NCI-H82 treated with DMSO at 0.1 percent for 48 hours (cell line): ENCODE measurements around the gene SKOR2.
A peak's percentile ranks its signal among the peaks of the same experiment; 100 is the strongest.
"Not testable (repeated sequence)": the region's sequence is repeated elsewhere in the genome, so short reads cannot be mapped to it uniquely, and the experiment has no call there.

Experiments used
- DNase-seq: peaks from one replicate; lab custom pipeline; 2025; ENCODE audit not compliant: unreplicated experiment; lab: John Stamatoyannopoulos, UW

SKOR2 gene

DNA sequence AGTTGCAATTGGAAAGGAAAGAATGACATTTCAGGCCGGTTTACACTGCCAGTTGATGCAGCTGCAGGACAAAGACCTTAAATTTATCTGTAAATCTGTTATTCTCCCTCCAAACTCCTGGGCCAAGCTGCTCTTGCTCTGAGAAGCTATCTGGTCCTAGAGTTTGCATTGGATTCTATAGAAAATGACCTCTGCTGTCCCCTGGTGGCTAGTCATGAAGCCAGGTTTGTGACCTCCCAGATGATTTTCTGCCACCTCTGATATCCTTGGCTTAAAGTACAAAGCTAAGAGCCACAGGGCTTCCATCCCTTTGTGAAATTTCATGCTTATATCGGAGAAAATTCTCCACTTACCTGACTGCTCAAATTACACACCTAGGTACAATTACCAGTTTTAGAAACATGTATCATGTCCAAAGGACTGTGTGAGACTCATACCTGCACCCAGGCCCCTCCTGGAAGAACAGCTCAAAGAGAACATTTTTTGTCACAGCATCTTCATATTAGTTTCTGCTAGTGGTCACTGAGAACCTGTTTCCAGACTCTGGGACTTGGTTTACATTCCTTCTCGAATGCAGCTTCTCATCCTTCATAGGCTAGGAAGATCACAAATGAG, 46.4 kb downstream of the SKOR2 start:
- DNase-seq: peak; percentile 15

GRCh38 chr18:47203626-47204464, 47.6 kb downstream of the SKOR2 start:
- no peak for DNase-seq

DNA sequence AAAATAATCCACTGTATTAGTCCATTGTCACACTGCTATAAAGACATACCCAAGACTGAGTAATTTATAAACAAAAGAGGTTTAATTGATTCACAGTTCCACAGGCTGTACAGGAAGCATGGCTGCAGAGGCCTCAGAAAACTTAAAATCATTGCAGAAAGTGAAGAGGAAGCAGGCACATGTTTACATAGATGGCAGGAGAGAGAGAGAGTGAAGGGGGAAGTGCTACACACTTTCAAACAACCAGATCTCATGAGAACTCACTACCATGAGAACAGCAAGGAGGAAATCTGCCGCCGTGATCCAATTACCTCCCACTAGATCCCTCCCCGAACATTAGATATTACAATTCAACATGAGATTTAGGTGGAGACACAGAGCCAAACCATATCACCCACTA, 55.5 kb downstream of the SKOR2 start:
- DNase-seq: not testable (repeated sequence)

- no peak for DNase-seq
These were observed 59.5 kb downstream of the SKOR2 start for GRCh38 chr18:47191961-47192360.

GRCh38 chr18:47187721-47188120, 63.7 kb downstream of the SKOR2 start:
- DNase-seq: no peak

- no peak for DNase-seq
These were observed 66.9 kb downstream of the SKOR2 start for GRCh38 chr18:47184419-47185050.

DNA sequence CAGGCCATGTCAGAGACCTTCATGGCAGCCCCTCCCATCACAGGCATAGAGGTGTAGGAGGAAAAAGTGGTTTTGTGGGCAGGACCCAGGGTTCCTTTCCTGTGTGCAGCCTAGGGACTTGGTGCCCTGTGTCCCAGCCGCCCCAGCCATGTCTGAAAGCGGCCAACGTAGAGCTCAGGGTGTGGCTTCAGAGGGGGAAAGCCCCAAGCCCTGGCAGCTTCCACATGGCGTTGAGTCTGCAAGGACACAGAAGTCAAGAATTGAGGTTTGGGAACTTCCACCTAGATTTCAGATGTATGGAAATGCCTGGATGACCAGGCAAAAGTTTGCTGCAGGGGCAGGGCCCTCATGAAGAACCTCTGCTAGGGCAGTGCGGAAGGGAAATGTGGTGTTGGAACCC, 69.3 kb downstream of the SKOR2 start:
- DNase-seq: not testable (repeated sequence)

DNA sequence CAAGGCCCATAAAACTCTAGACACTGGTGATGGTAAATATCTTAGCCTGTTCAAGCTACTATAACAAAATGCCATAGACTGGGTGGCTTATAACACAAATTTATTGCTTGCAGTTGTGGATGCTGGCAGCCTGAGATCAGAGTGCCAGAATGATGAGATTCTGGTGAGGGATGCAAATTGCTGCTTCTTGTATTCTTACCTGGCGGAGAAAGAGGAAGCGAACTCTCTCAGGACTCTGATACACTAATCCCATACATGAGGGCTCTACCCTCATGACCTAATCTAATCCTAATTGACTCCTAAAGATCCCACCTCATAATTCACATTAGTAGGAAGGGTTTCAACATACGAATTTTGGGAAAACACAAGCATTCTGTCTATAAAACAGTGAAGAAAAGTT, 70.7 kb downstream of the SKOR2 start:
- no peak for DNase-seq

DNA sequence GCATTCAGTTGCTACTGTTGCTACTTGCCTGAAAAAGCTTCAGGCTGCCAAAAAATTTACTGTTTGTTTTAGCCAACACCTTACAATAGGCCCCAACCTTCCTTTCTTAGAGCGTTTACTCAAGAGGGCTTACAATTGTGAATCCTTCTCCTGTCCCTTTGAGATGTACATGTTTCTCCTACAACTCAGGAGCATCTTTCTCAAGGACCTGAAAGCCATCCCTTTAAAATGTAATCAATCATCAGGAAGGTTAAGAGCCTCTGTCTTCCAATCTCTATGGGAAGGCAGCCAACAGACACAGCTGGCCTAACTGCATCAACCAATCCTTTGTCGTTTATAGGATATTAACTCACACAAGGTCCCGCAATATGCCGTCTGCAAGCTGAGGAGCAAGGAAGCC, 71.9 kb downstream of the SKOR2 start:
- DNase-seq: peak; percentile 47

DNA sequence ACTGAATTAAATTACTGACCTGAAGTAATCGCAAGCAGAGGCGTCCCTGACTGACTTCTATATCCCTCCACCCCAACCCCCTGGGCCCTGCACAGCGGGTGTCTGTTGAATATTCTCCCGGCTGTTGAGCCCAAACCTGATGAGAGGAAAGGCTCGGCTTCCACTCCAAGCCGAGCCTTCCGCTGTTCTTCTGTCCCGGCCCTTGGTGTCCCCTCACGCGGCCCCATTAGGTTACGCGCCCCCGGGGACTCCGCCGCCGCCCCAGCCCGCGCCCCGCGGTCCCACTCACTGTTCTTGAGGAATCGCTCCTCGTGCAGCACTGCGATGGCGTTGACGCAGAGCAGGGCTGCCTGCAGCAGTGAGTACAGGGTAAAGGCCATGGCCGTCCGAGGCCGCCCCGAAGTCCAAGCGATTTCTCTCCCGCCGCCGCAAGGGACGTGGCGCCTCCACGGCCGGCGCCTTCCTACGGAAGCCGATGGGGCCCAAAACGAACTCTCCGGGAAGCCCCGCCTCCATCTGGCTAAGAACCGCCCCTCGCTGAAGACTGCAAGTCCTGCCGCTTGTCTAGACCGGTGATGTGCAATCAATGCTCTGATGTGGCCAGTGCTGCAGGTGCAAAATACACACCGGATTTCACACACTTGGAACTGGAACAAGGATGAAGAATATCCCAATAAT, 75.4 kb downstream of the SKOR2 start, which contains the start of gene IER3IP1:
Gene IER3IP1 (minus strand): TSS at position 467 of the 678 bp plus-strand sequence. CDS start 87 bp downstream, at position 380.
- peak; percentile 58 for DNase-seq

DNA sequence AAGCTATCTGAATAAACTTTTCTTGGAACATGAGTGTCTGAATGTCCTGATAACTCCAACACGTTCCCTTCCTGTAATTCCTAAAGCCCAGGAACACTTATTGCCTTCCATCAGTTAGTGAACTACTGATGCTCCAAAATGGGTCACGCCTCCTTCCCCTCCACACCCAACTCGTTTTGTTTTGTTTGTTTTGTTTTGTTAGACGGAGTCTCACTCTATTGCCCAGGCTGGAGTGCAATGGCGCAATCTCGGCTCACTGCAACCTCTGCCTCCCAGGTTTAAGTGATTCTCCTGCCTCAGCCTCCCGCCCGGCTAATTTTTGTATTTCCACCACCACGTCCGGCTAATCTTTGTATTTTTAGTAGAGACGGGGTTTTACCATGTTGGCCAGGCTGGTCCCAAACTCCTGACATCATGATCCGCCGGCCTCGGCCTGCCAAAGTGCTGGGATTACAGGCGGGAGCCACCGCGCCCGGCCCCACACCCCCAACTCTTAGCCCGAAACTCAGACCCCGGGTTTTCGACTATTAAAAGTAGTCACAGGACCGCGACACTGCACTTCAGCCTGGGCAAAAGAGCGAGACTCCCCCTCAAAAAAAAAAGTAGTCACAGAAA, 76.1 kb downstream of the SKOR2 start:
- DNase-seq: no peak

DNA sequence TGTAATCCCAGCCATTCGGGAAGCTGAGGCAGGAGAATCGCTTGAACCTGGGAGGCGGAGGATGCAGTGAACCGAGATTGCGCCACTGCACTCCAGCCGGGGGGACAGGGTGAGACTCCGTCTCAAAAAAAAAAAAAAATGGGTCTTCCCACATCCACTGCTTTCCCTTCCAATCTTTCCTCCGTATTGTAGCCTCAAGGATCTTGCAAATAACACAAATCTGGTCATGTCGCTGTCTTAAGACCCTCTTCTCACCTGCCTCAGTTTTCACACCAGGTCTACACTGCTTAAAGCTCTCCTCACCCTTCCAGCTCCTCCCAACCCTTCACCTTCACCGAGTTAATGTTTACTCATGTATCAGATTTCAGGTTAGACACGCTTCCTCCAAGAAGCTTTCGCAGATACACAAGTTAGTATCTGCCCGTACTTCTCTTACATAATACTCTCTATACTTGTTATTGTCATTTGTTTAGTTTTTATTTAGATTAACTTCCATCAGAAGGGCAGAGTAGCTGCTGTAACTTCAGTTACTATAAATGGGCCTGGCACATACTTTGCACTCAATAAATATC, 76.8 kb downstream of the SKOR2 start:
- no peak for DNase-seq

DNA sequence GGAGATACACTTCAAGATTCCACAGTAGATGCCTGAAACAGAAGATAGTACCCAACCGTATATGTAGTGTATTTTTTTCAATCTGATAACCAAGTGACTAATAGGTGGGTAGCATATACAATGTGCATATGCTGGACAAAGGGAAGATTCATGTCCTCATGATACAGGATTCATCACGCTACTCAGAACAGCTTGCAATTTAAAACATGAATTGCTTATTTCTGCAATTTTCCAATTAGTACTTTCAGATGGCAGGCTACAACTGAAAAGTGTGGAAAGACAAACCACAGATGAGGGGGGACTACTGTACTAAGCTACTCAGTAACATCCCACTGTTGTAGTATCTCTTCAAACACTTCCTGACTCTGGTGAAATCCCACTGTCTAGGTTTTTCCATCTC, 79.0 kb downstream of the SKOR2 start:
- no peak for DNase-seq

DNA sequence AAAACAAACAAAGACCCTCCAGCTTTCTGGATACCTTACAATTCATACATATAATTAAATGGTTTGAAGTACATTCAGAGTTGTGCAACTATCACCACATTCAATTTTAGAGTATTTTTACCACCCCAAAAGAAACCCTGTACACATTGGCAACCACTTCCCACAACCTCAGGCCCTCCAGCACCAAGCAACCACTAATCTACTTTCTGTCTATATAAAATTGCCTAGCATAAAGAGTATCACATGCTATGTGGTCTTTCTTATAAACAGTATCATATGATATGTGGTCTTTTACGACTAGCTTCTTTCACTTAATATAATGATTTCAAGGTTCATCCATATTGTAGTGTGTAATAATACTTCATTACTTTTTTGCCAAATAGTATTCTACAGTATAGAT, 82.5 kb downstream of the SKOR2 start:
- DNase-seq: no peak

DNA sequence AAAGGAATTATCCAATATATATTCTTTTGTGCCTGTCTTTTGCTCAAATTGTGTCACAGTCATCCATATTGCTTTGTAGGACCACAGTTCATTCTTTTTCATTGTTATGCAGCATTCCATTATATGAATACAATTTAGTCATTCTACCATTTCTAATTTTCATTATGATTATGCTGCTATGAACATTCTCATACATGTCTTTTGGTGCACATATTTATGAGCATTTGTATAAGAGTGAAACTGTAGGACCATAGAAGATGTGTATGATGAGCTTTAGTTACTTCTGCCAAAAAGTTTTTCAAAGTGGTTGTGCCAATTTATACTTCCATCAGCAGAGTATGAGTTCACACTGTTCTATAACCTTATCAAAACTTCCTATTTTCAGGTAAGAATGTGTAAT, 83.0 kb downstream of the SKOR2 start:
- no peak for DNase-seq

GRCh38 chr18:47166294-47166693, 85.2 kb downstream of the SKOR2 start:
- DNase-seq: no peak

DNA sequence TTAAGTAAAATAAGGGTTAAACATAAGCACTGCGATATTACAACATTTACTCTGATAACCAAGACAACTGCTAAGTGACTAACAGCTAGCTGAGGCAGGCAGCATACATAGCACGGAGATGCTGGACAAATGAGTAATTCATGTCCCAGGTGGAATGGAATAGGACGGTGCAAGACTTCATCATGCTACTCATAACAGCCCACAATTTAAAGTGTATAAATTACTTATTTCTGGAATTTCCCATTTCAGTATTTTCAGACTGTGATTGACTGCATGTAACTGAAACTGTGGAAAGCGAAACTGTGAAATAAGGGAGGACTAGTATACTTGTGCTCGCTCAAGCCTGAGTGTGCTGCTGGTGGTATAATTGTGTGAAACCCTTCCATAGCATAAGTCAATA, 88.2 kb downstream of the SKOR2 start:
- DNase-seq: no peak

GRCh38 chr18:47160256-47160655, 91.2 kb downstream of the SKOR2 start:
- no peak for DNase-seq

DNA sequence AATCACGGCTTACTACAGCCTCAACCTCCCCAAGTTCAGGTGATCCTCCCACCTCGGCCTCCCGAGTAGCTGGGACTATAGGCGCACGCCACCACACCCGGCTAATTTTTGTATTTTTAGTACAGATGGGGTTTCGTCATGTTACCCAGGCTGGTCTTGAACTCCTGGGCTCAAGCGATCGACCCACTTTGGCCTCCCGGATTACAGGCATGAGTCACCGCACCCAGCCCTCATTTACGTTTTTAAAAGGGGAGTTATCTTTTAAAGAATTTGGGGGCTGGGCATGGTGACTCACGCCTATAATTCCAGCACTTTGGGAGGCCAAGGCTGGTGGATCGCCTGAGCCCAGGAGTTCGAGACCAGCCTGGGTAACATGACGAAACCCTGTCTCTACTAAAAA, 93.1 kb downstream of the SKOR2 start:
- DNase-seq: not testable (repeated sequence)
